Lower leg skin (tissue), 4 donors: ENCODE measurements around the gene BRD1. TPM values are rescaled to one million over a fixed set of nuclear protein-coding genes. Genes with fewer than 3 reads are reported as not detected.
A peak's percentile ranks its signal among the peaks of the same experiment; 100 is the strongest.

Source experiments
- DNase-seq, 2 donors: peaks; one replicate each; pipeline ENCODE4 v3.0.0-alpha.2; 2019; ENCODE audit warnings: low spot score in 2 of 2
- H3K4me3 ChIP-seq: fragments of 200-600 bp; sonication (generic); 2 replicates; pipeline ENCODE4 v1.5.1; 2017; ENCODE audit warnings: mild to moderate bottlenecking, low read depth; ENCODE audit not compliant: poor library complexity, severe bottlenecking
- CTCF ChIP-seq, 3 donors: fragments of 450-650 bp; IDR thresholded peaks; one replicate each; pipeline ENCODE4 v1.5.1; 2016; ENCODE audit warnings: antibody characterized with exemption in 3 of 3, mild to moderate bottlenecking in 3 of 3, moderate library complexity in 2 of 3
- POLR2A ChIP-seq, 2 donors: fragments of 450-650 bp; IDR thresholded peaks; one replicate each; pipeline ENCODE4 v1.6.1; 2016 to 2017; ENCODE audit warnings: antibody characterized with exemption in 2 of 2, mild to moderate bottlenecking in 1 of 2, moderate library complexity in 1 of 2
- WGBS, 2 donors: methylation state at CpG; one replicate each; pipeline ENCODE4 v1.1.5; 2018; 5-methylcytosine and 5-hydroxymethylcytosine counted together
- intact Hi-C: fragments of 100-400 bp; cut with DNase I; formaldehyde crosslinking; loops from one replicate; pipeline ENCODE4 v1.15.0; 2023; ENCODE audit warnings: low total_unique reads
- total RNA-seq, 4 donors: library from RNA; depleted of rRNA; stranded (reverse); fragments of >200 nt; gene quantifications; one replicate each; pipeline ENCODE4 v1.1.0, GENCODE V29; 2016

BRD1 gene
- total RNA-seq, 4 donors from 2014 or later, result 64.8 to 104 (median 89.8) TPM

GRCh38 chr22:49727881-49728569 lies 99.6 kb downstream of the BRD1 start:
- no peak for TF ChIP-seq CTCF (IDR thresholded peaks at IDR 0.05)
- no peak for TF ChIP-seq POLR2A (IDR thresholded peaks at IDR 0.05)
- DNase-seq, result peak in 1 of 2 donors; percentile 31

GRCh38 chr22:49727191-49727880 lies 100.3 kb downstream of the BRD1 start:
- intact Hi-C loops, result no loop called here
- TF ChIP-seq POLR2A (IDR thresholded peaks at IDR 0.05), result no peak
- no peak for TF ChIP-seq CTCF (IDR thresholded peaks at IDR 0.05)
- DNase-seq, result peak in 1 of 2 donors; percentile 70

More at GRCh38 chr22:49727881-49728569, 99.6 kb downstream of the BRD1 start:
- H3K4me3 ChIP-seq, result no peak overlapping the region
- intact Hi-C loops, result no loop called here
- WGBS, 2 donors, result 44 to 55% methylated on average over 16 of the region's 16 CpGs

GRCh38 chr22:49726701-49727101 lies 101.0 kb downstream of the BRD1 start:
- H3K4me3 ChIP-seq, result no peak overlapping the region
- DNase-seq, result peak in 1 of 2 donors; percentile 60
- 65 to 75% methylated on average over 17 of the region's 17 CpGs for WGBS, 2 donors
- TF ChIP-seq CTCF (IDR thresholded peaks at IDR 0.05) (no peak), POLR2A (IDR thresholded peaks at IDR 0.05) (no peak)
- intact Hi-C loops, result no loop called here

More at GRCh38 chr22:49727191-49727880, 100.3 kb downstream of the BRD1 start:
- no peak overlapping the region for H3K4me3 ChIP-seq
- 80 to 87% methylated on average over 23 to 27 of the region's 27 CpGs for whole genome bisulfite sequencing, 2 donors

GRCh38 chr22:49726022-49726681 lies 101.5 kb downstream of the BRD1 start:
- 77 to 84% methylated on average over 10 of the region's 10 CpGs for whole genome bisulfite sequencing, 2 donors
- DNase-seq, result peak in 1 of 2 donors; percentile 79
- H3K4me3 ChIP-seq, result no peak overlapping the region
- TF ChIP-seq CTCF (IDR thresholded peaks at IDR 0.05), result no peak
- TF ChIP-seq POLR2A (IDR thresholded peaks at IDR 0.05), result no peak
- intact Hi-C loops, result no loop called here

GRCh38 chr22:49725516-49725915 lies 102.2 kb downstream of the BRD1 start:
- WGBS, 2 donors, result 83 to 84% methylated on average over 14 to 19 of the region's 19 CpGs
- no peak for TF ChIP-seq POLR2A (IDR thresholded peaks at IDR 0.05)
- H3K4me3 ChIP-seq, result no peak overlapping the region
- peak in 1 of 2 donors; percentile 67 for DNase-seq
- intact Hi-C loops, result no loop called here
